GM10248 (cell line): ENCODE measurements around the gene OGDHL.

Experiments
- CTCF ChIA-PET: fragments of 300-600 bp; sonication (Branson Sonifier 250); formaldehyde crosslinking; extraction: SDS; loops from one replicate; lab custom pipeline; 2021; ENCODE audit warnings: antibody characterized with exemption; lab: Yijun Ruan, JAX
- POLR2A ChIA-PET: fragments of 350-650 bp; sonication (Branson Sonifier 250); formaldehyde crosslinking; extraction: SDS; loops from one replicate; lab custom pipeline; 2020; ENCODE audit warnings: antibody characterized with exemption; lab: Yijun Ruan, JAX
- DNase-seq: peaks from one replicate; pipeline ENCODE4 v3.0.0; 2012; ENCODE audit errors: extremely low spot score
- CTCF ChIP-seq: IDR thresholded peaks from 2 replicates; pipeline ENCODE4 v1.5.1; 2012; ENCODE audit warnings: mild to moderate bottlenecking, low read depth; ENCODE audit errors: extremely low read depth, missing control alignments, control extremely low read depth

The OGDHL gene

GRCh38 chr10:49761789-49762565 is at the start of gene OGDHL:
Gene OGDHL (minus strand): TSS chr10:49762323. CDS start chr10:49758592, 3,731 bp downstream.
- ChIA-PET CTCF (interaction anchor here (1.0 kb wide), 1 partner anchor 169 kb away, joined by 4 read pairs; no protein-coding TSS in a partner anchor), POLR2A (no interaction called here)
- no peak for TF ChIP-seq CTCF
- peak; percentile 86 for DNase-seq

DNA sequence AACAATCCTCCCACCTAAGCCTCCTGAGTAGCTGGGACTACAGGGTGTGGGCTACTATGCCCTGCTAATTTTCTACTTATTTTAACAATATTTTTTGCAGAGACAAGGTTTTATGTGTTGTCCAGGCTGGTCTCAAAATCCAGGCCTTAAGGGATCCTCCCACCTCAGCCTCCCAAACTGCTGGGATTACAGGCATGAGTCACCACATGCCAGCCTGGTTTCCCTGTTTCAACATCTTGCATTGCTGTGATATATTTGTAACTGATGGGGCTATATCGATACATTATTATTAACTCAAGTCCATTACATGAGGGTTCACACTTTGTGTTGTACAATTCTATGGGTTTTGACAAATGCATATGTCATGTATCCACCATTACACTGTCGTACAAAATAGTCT is 41.9 kb upstream of the OGDHL start:
- ChIA-PET POLR2A (no interaction called here), CTCF (interaction anchor here (1.2 kb wide), 1 partner anchor 9 kb away, joined by 5 read pairs; no protein-coding TSS in a partner anchor)
- TF ChIP-seq CTCF = no peak
- no peak for DNase-seq

DNA sequence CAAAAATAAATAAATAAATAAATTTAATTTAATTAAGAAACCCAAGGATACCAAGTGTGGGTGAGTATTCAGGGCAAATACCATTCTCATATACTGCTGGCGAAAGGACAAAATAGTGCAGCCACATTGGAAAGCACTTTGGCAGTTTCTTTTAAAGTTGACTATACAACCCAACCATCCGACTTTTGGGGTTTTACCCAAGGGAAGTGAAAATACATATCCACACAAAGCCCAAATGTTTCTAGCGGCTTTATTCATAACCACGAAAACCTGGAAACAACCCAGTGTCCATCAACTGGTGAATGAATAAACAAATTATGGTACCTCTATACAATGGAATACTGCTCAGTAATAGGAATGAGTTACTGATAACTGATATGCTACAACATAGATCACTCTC is 36.2 kb upstream of the OGDHL start:
- no peak for DNase-seq
- CTCF ChIA-PET = no interaction called here
- POLR2A ChIA-PET = no interaction called here
- TF ChIP-seq CTCF = no peak

DNA sequence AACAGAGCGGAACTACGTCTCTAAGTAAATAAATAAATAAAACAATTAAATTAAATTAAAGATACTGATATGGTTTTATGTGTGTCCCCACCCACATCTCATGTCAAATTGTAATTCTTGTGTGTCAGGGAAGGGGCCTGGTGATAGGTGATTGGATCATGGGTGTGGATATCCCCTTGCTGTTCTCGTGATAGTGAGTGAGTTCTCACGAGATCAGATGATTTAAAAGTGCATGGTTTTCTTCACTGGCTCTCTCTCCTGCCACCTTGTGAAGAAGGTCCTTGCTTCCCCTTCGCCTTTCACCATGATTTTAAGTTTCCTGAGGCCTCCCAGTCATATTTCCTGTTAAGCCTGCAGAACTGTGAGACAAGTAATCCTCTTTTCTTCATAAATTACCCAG is 29.0 kb upstream of the OGDHL start:
- CTCF ChIA-PET = interaction anchor here (1.3 kb wide), 1 partner anchor 31 kb away, joined by 4 read pairs; no protein-coding TSS in a partner anchor

GRCh38 chr10:49784681-49785080 is 22.6 kb upstream of the OGDHL start:
- ChIA-PET CTCF (no interaction called here), POLR2A (no interaction called here)
- DNase-seq = no peak
- no peak for TF ChIP-seq CTCF

More for the DNA sequence above, 29.0 kb upstream of the OGDHL start:
- no peak for DNase-seq
- no peak for TF ChIP-seq CTCF
- POLR2A ChIA-PET = no interaction called here

- DNase-seq = no peak
- ChIA-PET POLR2A (no interaction called here), CTCF (no interaction called here)
- no peak for TF ChIP-seq CTCF
Measured at GRCh38 chr10:49783645-49784044, 21.5 kb upstream of the OGDHL start.
